Neutrophil (primary cell): ENCODE results near the gene PRKCE.

Source experiments
- H3K27ac ChIP-seq: fragments of 200-600 bp; sonication (generic); 2 replicates; pipeline ENCODE4 v1.5.1; 2016; ENCODE audit warnings: mild to moderate bottlenecking, moderate library complexity
- H3K27me3 ChIP-seq: fragments of 200-600 bp; sonication (generic); 2 replicates; pipeline ENCODE4 v1.6.0; 2016; ENCODE audit warnings: mild to moderate bottlenecking
- H3K36me3 ChIP-seq: fragments of 200-600 bp; sonication (generic); 2 replicates; pipeline ENCODE4 v1.5.1; 2017
- H3K4me1 ChIP-seq, 2 experiments: fragments of 200-600 bp in 1 of 2; sonication (generic) in 1 of 2; 1 replicate in 1 of 2; 2 replicates in 1 of 2; pipeline versions ENCODE4 v1.5.1 to v1.6.1; 2013 to 2016; ENCODE audit warnings: low read depth in 1 of 2, low read length in 1 of 2, mild to moderate bottlenecking in 1 of 2, moderate library complexity in 1 of 2; ENCODE audit not compliant: control insufficient read depth in 1 of 2, insufficient read depth in 1 of 2
- H3K4me3 ChIP-seq, 2 experiments: fragments of 200-600 bp in 1 of 2; sonication (generic) in 1 of 2; 1 replicate in 1 of 2; 2 replicates in 1 of 2; pipeline ENCODE4 v1.5.1; 2013 to 2016; ENCODE audit warnings: low read depth in 1 of 2, low read length in 1 of 2, mild to moderate bottlenecking in 1 of 2, moderate library complexity in 1 of 2
- H3K9me3 ChIP-seq: fragments of 200-600 bp; sonication (generic); 2 replicates; pipeline ENCODE4 v1.5.1; 2016
- TF ChIP-seq, protein P1 (sequence below): fragments of 200-600 bp; sonication (generic); IDR thresholded peaks from 2 replicates; pipeline ENCODE4 v1.5.1; 2016; ENCODE audit warnings: antibody characterized with exemption

PRKCE gene

DNA sequence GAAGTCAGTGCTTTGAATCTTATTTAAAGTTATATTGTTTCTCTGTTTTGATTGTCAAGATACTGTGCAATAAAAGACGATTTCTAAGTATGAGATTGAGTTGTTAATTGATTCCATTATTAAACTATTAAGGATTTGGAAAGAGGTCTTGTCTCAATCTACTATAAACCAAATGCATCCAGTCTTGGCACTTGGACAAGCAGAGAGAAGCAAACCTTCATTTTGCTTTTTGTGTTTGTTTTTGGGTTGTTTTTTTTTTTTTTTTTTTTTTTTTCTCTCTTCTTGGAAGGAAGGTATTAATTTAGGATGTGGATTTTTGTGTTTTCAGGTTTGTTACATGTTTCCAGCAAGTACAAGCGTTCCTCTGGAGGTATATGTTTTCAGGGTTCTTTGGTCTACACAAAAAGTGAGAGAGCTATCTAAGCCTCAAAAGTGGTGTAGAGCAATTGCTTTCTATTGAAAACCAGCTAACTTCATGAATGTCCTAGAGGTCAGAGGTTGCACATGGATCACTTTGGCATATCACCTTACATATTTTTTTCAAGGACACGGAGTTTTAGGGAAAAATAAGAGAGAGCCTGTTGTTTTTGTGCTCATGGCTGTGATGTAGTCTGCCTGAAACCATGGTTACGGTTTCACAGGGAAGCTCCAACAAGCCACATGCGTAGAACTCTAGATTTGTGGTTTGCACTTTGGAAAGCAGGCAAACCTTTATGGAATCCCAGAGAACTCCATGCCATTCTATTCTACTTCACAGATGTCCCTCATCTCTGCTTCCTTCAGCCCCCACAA is 1.8 kb downstream of the PRKCE start:
- peaks cover 16 to 24% of the 10 kb centered on the region in 2 experiments for H3K4me1 ChIP-seq
- H3K9me3 ChIP-seq = no peaks in the 10 kb centered on the region
- H3K27ac ChIP-seq = no peak overlapping the region
- H3K36me3 ChIP-seq = no peaks in the 10 kb centered on the region
- H3K4me3 ChIP-seq = no peak overlapping the region
- H3K27me3 ChIP-seq = peaks cover 35% of the 10 kb centered on the region
- TF ChIP-seq, protein P1, sequence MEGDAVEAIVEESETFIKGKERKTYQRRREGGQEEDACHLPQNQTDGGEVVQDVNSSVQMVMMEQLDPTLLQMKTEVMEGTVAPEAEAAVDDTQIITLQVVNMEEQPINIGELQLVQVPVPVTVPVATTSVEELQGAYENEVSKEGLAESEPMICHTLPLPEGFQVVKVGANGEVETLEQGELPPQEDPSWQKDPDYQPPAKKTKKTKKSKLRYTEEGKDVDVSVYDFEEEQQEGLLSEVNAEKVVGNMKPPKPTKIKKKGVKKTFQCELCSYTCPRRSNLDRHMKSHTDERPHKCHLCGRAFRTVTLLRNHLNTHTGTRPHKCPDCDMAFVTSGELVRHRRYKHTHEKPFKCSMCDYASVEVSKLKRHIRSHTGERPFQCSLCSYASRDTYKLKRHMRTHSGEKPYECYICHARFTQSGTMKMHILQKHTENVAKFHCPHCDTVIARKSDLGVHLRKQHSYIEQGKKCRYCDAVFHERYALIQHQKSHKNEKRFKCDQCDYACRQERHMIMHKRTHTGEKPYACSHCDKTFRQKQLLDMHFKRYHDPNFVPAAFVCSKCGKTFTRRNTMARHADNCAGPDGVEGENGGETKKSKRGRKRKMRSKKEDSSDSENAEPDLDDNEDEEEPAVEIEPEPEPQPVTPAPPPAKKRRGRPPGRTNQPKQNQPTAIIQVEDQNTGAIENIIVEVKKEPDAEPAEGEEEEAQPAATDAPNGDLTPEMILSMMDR = no peak

DNA sequence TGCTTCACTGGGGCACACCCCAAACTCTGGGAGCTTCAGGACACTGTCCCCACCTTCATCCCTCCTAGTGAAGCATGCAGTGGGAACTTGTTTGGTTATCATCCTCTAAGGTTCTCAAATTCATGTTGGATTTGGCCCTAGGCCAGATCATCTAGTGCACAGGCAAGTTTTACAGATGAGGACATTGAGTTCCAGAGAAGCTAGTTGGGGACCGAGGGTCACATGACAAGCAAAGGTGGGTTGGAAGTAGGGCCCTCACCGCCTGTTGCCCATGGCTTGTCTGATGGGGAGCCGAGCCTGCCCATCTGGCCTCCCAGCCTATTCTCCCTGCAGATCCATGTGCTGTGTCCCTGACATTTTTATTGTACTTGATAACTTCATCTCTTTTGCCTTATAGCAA is 2.8 kb downstream of the PRKCE start:
- Histone ChIP-seq H3K36me3 (no peaks in the 10 kb centered on the region), H3K4me3 (no peak overlapping the region), H3K27ac (no peak overlapping the region), H3K9me3 (no peaks in the 10 kb centered on the region), H3K4me1 (peaks cover 16 to 23% of the 10 kb centered on the region in 2 experiments), H3K27me3 (peaks cover 34% of the 10 kb centered on the region)
- TF ChIP-seq, protein P1 = no peak

DNA sequence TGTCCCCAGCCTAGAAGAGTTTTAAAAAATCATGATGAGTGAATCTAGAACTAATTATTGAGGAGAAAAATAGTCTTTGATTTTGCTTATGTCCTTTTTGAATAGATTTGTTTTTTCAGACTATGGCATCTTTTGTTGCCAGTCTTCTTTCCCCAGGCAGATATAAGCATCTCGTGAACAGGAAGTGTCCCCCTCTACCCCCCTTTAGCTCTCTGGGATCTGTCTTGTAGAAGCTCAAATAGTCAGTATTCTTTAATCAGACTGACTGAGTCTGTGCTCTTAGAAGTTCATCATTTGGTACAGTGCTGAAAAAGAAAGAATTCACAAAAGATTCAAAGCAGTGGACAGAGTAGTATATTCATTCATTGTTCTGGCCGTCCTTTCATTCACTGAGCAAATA is 10.4 kb downstream of the PRKCE start:
- TF ChIP-seq, protein P1 = no peak
- no peaks in the 10 kb centered on the region for H3K27me3 ChIP-seq
- no peak overlapping the region for H3K4me3 ChIP-seq

GRCh38 chr2:45664635-45665261 is 13.3 kb downstream of the PRKCE start:
- Histone ChIP-seq H3K27me3 (no peaks in the 10 kb centered on the region), H3K4me1 (no peaks in the 10 kb centered on the region), H3K36me3 (no peaks in the 10 kb centered on the region), H3K4me3 (no peak overlapping the region), H3K27ac (no peak overlapping the region), H3K9me3 (no peaks in the 10 kb centered on the region)
- TF ChIP-seq, protein P1 = no peak

More for the DNA sequence above, 10.4 kb downstream of the PRKCE start:
- Histone ChIP-seq H3K9me3 (no peaks in the 10 kb centered on the region), H3K36me3 (no peaks in the 10 kb centered on the region), H3K27ac (no peak overlapping the region), H3K4me1 (no peaks in the 10 kb centered on the region)

- H3K36me3 ChIP-seq = no peaks in the 10 kb centered on the region
Observed at GRCh38 chr2:45668509-45668908, 17.0 kb downstream of the PRKCE start.

More at GRCh38 chr2:45668509-45668908, 17.0 kb downstream of the PRKCE start:
- H3K4me3 ChIP-seq = no peak overlapping the region
- H3K27ac ChIP-seq = no peak overlapping the region
- TF ChIP-seq, protein P1 = no peak
- H3K27me3 ChIP-seq = no peaks in the 10 kb centered on the region
- H3K4me1 ChIP-seq = no peaks in the 10 kb centered on the region
- no peaks in the 10 kb centered on the region for H3K9me3 ChIP-seq
